ENCODE data around the gene SPACA7. TPM values are rescaled to one million over a fixed set of nuclear protein-coding genes. Genes with fewer than 3 reads are reported as not detected.

SPACA7 gene
- total and polyA plus RNA-seq, 9 of the 15 experiments (the other 6 are each of a cell fraction or from before 2014, with no cell fraction given) = not detected

- TF ChIP-seq E2F8 (IDR thresholded peaks at IDR 0.05; ENCODE audit: low read depth, partially characterized antibody) (no peak), BRD4 (IDR thresholded peaks at IDR 0.05) (no peak), SMAD1 (IDR thresholded peaks at IDR 0.05; ENCODE audit: low read depth, low read length, partially characterized antibody) (no peak), KDM5B (IDR thresholded peaks at IDR 0.05; ENCODE audit: insufficient replicate concordance, low read depth, low read length) (no peak), THAP7 (CRISPR knock-in tag; IDR thresholded peaks at IDR 0.05) (no peak), EZH2 (IDR thresholded peaks at IDR 0.05; ENCODE audit: borderline replicate concordance, low read depth, low read length) (no peak), GTF2A2 (tag; IDR thresholded peaks at IDR 0.05) (no peak), RFX7 (CRISPR knock-in tag; IDR thresholded peaks at IDR 0.05) (no peak)
These were observed 80.2 kb downstream of the SPACA7 start (continued) for GRCh38 chr13:112456138-112457056.

All from K562 (cell line).